Measurements from ENCODE around the gene FBXW11.
"Not testable (repeated sequence)": the region's sequence is repeated elsewhere in the genome, so short reads cannot be mapped to it uniquely, and the experiment has no call there.

The FBXW11 gene

GRCh38 chr5:171980792-171981191, 25.6 kb downstream of the FBXW11 start:
- DNase-seq, result no peak

DNA sequence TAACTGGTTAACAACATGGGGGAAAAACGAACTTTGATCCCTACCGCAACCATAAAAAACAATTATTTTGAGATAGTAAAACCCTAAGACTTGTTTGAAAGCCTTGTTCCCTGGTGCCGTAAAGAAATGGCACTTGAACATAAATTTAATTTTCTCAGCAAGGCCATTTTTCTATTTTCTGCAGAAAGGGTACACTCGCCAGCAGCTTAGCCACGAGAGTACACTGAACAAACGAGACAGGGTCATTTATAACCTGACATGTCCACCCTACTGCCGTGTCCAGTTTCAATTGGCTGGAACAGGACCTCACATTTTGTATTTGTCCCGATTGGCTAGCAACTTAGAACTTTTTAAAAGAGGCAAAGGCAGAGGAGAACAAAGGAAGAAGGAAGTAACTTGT, 26.8 kb downstream of the FBXW11 start:
- no peak for DNase-seq

DNA sequence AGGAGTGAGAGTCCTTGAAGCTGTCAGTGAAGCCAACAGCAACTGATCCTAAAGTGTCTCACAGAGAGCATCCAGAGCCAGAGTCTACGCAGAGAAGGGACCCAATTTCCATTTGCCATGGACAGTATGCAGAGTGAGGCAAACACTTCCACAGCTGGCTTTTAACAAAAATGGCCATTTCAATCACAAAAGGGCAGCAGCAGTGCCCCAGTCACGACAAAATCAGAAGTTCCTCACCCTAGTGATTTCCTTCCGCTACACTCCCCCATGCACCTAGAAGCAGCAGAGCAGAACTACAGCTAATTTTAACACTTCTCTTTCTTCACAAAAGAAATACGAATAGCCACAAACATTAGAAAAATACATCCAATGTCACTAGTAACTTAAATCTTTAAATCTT, 27.9 kb downstream of the FBXW11 start:
- DNase-seq, result no peak

- DNase-seq, result no peak
Measured at GRCh38 chr5:171978016-171978415, 28.4 kb downstream of the FBXW11 start.

DNA sequence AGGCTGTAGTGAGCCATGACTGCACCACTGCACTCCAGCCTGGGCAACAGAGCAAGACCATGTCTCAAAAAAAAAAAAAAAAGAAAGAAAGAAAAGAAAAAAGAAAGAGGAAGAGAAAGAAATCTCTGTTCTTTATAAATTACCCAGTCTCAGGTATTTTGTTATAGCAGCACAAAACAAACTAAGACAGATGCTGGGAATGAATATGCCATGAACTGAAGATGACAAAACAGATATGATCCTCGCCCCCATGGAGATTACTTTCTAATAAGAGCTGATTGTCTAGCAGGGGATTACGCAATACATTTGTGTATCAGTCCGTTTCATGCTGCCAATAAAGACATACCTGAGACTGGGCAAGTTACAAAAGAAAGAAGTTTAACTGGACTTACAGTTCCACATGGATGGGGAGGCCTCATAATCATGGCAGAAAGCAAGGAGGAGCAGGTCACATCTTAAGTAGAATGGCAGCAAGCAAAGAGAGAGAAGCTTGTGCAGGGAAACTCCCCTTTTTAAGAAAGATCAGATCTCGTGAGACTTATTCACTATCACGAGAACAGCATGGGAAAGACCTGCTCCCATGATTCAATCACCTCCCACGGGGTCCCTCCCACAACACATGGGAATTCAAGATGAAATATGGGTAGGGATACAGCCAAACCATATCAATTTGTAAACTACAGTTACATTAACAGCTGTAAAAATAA, 29.0 kb downstream of the FBXW11 start:
- DNase-seq, result not testable (repeated sequence)

- no peak for DNase-seq
Measured at GRCh38 chr5:171975877-171976667, 30.4 kb downstream of the FBXW11 start.

DNA sequence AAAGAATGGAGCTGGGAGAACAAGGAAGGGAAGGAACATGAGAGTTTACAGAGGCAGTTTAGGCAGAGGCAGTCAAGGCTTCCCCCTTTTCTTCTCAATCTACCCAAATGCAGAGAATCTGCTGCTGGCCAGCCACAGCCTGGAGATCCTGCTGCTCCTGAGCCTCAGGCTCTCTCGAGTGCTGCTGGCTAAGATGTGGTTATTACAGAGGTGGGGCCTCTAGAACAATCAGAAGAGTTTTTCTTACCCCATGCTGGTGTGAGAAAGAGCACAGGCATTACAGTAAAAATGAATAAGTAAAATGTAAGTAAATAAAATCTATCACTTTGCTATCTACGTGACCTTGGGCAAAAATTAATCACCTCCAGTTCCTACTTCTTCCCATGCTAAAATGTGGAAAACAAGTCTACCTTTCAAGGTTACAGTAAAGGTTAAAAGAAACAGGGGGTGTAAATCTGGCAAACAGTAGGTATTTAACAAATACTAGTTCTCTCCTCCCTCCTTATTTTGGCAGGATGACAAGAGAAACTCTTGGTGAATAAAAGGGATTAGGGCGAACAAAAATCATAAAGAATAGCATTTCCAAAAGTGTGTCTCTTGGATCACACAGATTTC, 31.1 kb downstream of the FBXW11 start:
- no peak for DNase-seq

DNA sequence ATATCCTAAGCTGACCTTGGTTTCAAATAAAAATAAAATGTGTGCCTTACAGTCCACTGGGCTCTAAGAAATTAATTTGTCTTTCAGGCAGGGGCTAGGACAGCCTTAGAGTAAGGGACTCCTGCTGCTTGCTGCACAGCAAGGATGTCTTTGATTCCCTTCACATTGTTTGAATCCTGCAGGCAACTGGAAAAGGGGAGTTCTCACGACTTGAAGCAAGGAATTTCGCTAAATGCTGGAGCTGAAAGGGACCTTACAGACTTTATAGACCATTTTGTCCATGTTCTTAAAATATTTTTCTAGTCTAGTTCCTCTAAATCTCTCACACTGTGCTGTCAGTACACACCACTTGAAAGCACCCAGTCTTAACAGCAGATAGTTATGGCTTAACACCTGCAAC, 35.6 kb downstream of the FBXW11 start:
- DNase-seq, result no peak

- no peak for DNase-seq
Measured at GRCh38 chr5:171969288-171969880, 37.1 kb downstream of the FBXW11 start.

GRCh38 chr5:171968531-171968930, 37.9 kb downstream of the FBXW11 start:
- DNase-seq, result no peak

DNA sequence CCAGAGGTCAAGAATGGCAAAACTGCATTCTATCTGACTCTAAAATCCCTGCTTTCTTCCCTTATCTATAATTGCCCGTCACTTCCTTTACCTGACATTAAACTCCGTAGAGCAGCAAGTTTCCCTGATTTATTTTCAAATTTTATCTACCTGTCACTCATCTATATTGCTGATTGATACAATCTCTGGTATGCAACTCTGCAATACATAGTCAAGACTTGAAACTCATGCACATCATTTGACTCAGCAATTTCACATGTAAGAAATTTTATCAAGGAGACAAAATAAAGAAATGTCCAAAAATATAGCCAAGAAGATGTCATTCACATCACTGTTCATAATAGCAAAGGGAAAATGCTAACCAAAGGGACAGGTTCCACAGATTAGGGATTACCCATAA, 39.5 kb downstream of the FBXW11 start:
- DNase-seq, result no peak

DNA sequence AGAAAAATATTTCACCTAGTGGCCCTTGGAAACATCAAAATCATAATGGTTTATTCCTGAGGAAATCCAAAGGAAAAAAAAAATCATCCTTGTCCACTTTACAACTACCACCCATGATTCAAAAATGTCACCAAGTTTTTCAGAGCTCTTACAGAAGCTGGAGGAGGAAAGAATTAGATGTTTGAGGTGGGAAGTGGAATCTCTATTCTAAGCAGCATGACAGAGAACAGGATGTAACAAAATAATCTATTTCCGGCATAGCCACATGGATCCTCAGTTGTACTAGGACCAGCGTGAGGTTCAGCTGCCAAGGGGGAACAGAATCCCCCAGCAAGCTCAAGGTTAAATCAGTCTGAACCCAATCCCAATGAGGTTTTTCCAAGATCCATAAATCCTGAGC, 40.2 kb downstream of the FBXW11 start:
- DNase-seq, result no peak

GRCh38 chr5:171965745-171966144, 40.7 kb downstream of the FBXW11 start:
- no peak for DNase-seq

DNA sequence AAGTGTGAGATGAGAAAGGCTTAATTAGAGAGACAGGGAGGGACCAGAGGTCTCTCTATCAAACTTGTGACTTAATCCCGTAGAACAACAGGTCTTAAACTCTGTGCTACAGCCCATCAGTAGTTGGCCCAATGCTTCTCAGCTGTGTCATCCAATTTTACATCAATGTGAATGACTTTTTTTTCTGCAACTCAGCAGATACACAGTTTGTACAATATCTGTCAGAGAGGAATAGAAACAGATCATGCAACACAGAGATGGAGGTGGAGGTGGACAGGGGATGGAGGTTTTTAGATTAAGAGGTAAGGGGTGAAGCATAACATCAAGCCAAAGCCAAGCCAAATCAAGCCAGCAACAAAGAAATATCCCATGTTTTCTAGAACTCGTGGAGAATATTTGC, 43.0 kb downstream of the FBXW11 start:
- no peak for DNase-seq

GRCh38 chr5:171961117-171961516, 45.3 kb downstream of the FBXW11 start:
- DNase-seq, result no peak

GRCh38 chr5:171957591-171958251, 48.7 kb downstream of the FBXW11 start:
- DNase-seq, result no peak

DNA sequence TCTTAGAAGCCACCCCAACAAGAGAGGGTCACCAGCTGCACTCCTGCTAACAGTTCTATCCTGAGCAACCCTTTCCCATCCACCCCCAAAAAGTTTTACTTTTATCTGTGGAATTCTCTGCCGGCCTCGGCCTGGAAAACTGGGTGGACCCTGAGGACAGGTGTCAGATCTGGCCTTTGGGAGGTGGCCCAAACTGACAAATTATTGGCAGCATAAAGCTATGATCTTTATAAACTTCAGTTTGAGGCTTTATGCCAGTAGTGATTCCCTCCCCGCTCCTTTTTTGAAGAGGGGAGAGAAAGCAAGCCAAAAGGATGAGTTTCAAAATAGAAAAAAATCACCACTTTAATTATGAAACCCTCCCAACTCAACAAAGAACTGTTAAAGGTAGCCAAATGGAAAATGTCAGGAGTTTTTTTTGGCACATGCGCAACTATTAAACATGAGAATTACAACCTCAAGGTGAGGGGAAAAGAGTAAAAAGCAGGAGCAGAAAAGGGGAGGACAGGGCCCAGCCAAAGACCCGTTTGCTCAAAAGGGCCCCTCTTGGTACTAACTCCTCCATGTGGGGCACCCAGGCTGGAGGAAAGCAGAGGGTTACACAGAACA, 49.4 kb downstream of the FBXW11 start:
- no peak for DNase-seq

DNA sequence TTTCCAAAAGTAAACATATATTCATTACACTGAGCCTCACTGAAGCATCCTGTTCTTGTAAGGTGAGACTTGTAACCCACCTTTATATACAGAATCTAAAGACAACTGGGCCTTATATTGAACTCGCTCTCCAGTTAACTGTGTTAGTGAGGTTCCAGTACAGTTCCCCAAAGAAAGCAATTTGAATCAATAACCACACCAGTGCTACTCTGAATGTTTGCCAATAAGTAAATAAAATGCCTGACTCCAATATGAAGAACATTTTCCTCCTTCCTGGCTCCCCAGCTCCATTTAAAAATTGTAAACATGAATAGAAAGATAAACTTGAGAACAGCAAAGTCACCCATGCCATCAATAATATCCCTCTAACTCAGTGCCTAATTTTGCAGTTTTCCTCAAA, 50.1 kb downstream of the FBXW11 start:
- DNase-seq, result no peak

GRCh38 chr5:171955761-171956160, 50.7 kb downstream of the FBXW11 start:
- no peak for DNase-seq

- DNase-seq, result no peak
Measured at GRCh38 chr5:171954721-171955120, 51.7 kb downstream of the FBXW11 start.

DNA sequence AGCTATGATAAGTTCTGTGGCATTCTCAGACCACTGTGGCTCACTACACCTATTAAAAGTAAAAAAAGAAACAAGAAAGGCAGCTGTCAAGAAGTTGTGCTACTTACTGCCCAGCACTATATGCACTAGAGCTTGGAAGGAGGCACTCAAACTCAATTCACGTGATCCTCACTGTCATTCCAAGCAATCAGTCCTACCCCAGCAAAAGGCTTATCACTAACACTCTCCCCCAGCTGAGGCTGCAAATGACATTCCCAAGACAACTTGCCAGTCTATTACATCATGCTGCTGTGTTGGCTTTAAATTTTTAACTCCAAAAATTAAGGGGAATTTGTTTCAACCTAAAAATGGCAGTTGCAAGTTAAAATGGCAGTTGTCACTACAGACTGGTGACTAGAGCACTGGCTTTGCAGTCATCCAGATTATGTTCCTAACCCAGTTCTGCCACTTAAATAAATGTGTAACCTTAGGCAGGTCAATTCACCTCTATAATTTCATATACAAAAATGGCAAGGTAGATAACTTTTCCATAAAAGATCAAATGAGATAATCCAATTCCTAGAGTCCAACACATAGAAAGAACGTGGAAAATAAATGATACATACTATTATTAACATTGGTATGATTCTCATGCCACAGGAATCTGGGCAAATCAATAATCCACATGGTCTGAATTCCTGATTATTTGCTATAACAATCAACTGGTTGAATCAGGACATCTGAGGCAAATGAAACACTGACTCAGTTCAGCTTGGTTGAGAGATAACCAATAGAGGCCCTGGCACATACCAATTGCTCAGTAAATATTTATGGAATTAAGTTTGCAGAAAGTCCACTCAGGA, 52.4 kb downstream of the FBXW11 start:
- DNase-seq, result no peak

GRCh38 chr5:171952021-171952420, 54.4 kb downstream of the FBXW11 start:
- DNase-seq, result no peak

Data from NCI-H187 (cell line).